IPS DF 19.7 (cell line): ENCODE measurements around the gene TESPA1.
"Not testable (repeated sequence)": the region's sequence is repeated elsewhere in the genome, so short reads cannot be mapped to it uniquely, and the experiment has no call there.

Source experiments
- DNase-seq: peaks from one replicate; pipeline ENCODE4 v3.0.0-alpha.2; 2013; ENCODE audit warnings: low read depth, low spot score

Gene TESPA1

DNA sequence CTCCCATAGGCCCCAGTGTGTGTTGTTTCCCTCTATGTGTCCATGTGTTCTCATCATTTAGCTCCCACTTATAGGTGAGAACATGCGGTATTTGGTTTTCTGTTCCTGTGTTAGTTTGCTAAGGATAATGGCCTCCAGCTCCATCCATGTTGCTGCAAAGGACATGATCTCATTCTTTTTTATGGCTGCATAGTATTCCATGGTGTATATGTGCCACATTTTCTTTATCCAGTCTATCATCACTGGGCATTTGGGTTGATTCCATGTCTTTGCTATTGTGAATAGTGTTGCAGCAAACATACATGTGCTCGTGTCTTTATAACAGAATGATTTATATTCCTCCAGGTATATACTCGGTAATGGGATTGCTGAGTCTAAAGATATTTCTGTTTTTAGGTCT lies 2.2 kb upstream of the TESPA1 start:
- not testable (repeated sequence) for DNase-seq

DNA sequence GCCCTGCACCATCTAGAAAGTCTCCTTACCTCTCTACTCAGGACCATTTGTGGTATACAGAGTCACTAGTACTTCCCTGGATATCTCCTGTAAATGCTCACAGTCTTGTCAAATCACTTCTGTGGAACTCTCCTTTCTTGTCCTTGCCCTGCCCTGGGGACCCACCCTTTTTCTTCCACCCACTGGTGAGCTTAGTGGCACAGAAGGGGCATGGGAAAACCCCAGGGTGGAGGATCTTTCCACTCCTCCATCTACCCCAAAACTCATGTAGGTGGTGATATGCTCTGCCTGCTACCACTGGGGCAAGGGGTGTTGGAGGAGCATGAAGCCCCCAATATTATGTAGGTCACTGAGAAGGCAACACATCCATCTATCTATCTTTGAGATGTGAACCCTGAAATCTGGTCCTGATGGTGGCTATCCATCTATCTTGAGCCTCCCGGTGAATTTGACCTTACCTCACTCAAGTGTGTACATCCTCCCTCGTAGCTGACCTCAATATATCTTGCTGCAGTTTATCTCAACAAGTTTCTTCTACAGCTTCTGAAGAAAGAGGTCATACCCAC lies 943 bp downstream of the TESPA1 start:
- DNase-seq = no peak

GRCh38 chr12:54981796-54982195 lies 2.8 kb downstream of the TESPA1 start:
- DNase-seq = no peak

- no peak for DNase-seq
Measured at GRCh38 chr12:54980341-54980740, 4.2 kb downstream of the TESPA1 start.

DNA sequence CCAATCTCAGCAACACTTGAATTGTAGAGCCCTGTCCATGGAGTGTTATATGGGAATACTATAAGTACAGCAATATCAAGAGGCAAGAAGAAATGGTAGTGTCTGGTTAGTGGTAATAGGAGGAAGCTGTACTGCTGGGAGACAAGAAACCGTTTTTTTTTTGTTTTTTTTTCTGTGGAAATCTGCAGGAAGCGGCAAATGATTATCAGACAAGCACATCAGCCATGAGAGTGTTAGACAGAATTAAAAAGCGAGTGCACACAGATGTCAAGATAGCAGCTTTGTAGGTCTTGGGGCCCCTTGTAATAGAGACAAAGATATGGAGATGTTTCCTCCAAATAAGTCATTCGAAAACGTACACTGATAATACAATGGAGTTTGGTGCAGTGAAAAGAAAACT lies 6.7 kb downstream of the TESPA1 start:
- no peak for DNase-seq

GRCh38 chr12:54977155-54977554 lies 7.4 kb downstream of the TESPA1 start:
- DNase-seq = no peak

- DNase-seq = no peak
Measured at GRCh38 chr12:54975875-54976274, 8.7 kb downstream of the TESPA1 start.

DNA sequence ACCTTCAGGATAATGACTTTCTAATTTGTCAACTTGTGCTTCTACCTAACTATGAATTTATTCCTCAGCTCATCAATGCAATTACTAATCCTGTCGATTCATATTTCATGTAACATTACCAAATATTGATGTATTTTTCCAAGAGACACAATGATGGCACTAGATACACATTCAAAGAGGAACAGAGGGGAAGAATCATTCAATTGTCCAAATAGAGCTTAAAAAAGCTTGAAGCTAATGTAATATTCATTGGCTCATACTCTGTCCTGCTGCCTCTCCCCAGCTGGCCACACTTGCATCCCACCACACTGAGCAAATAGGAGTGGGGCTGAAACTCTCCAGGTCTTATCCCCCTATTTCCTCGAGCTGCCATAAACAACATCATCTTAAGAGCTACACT lies 9.3 kb downstream of the TESPA1 start:
- no peak for DNase-seq

- no peak for DNase-seq
Measured at GRCh38 chr12:54974279-54974678, 10.3 kb downstream of the TESPA1 start.

DNA sequence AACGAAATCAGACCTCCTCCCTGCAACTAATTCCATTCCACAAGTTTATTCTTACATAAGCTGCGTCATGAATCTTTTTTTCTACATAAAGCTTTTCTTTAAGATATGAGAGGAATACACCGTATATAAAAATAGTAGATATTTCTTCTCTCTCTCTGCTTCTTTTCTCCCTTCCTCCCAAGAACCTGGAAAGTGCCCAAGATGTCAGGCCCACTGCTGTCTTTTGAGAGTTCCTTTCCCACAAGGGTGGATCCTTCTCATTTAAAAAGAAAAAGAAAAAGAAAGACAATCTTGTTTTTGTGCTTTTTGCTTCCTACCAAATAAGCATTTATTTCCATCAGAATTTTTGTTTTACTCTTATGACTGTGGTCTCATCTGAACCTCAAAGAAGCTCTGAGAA lies 11.0 kb downstream of the TESPA1 start:
- DNase-seq = no peak

DNA sequence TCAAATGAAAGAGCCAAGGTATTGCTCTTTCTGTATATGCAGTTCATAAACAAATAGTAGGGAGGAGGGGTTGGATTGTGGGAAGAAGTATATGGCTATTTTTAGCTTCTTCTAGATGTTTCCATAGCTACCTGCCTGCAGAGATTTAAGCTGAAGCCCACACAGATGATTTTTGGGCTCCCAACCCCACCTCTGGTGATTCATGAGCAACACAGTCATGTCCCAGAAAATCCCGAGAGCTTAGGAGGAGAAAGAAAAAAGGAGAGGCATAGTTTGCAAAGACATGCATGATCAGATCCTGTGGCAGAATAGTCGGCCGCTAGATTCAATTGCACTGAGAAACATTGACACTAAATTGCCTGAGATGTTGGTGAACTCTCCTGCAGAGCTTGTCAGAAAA lies 13.8 kb downstream of the TESPA1 start:
- DNase-seq = no peak

DNA sequence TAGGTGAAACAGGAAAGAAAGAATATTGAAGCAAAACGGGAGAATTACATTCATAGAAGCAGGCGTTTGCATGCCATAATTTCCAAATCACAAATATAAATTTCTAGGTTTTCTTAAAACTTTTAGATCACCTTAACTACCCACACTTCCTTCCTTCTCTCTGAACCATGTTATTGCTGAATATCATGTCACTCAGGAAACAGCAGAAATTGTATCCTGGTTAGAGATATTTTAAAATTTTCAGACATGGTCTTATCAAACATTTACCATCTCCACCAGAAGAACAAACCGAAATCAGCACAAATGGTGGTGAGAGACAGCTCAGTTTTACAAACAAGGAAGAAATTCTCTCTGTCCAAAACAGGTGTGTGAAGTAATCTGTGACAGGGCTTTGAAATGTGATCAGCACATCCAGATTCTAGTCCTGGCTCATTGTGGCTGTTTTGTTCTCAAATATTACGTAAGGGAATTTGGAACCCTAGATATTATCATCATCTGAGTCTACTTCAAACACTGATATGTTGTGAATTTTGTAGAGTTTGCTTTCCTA lies 16.3 kb downstream of the TESPA1 start:
- DNase-seq = no peak

DNA sequence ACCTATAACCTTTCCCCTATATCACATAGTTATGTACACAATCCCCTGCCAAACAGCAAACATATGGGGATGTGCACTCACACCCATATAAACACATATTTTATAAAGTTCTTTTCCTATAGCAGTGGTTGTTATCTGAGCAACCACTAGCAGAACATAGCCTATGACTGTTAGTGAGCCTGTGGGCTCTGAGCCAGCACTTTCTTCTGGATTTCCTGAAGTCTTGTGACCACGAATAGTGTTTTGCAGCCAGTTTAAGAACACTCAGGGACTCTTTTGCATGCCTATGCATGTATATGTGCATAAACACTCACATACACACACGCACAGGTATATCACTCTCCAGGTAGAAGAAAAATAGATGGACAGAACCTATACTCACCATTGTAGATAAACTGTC lies 17.1 kb downstream of the TESPA1 start:
- DNase-seq = no peak

DNA sequence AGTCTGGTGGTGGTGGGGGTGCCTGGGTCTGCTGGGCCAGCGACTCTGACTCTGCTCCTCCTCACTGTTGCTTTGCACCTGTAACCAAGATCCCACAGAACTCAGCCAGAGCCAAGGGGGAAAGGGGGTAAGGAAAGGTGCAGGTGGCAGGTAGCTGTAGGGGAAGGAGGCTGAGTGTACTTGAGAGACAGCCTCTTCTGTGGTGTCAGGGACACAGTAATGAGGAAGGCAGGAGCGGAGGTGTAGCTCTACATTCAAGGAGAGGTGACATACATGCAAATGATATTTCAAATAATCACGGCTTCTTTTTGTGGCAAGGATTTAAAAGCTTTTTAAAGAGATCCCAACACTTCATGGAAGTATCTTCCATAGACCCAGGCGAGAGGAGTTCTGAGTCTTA lies 23.4 kb downstream of the TESPA1 start:
- DNase-seq = no peak

DNA sequence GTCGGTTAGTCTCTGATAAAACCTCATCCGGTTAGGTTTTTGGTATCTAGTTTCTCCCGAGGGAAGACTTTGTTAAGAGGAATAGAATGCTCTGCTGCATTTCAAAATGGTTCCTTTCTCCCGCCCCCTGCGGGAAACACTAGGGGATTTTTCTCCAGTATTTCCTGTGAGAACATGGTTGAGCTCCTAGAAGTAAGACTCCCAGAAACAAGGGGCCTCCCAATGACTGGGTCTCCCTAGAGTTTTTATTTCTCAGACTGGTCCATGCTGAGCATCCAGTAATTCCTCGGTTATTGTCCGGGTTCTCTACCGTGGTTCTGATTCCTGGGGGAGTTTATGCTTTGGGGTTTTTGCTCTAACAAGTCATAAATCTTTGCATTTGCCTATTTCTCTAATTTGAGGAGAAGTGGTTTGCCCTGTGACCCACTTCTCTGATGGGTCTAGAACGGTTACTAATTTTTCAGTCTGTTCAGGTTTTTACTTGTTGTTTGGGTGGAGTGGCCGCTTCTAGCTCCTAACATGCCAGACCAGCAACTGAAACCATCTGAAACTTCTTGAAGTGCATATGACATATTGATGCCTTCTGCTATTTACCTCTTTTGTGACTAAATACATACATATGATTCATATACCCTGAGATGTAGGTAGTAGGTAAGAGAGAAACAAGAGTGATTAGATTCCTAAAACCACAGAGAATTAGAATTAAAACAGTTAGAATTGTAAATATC lies 25.1 kb downstream of the TESPA1 start:
- no peak for DNase-seq

GRCh38 chr12:54958048-54958658 lies 26.4 kb downstream of the TESPA1 start:
- DNase-seq = no peak

GRCh38 chr12:54956818-54957641 lies 27.5 kb downstream of the TESPA1 start:
- no peak for DNase-seq

DNA sequence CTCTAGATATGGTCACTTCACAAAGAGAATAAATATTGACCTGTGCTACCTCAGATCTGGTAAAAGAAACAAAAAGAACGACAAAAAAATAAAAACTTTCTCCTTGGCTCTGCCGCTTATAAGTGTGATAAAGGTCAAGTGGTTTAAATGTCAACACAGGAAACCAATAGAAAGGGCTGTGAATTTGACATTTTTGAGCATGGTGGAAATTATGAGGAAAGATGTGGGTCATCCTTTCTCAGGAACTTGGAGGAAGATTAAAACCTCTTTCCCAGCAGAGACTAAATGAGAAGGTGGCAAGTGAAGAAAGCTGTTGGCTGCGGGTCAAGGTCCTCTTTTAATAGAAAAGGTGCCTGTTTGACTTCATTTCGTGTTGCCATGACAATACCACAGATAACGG lies 28.2 kb downstream of the TESPA1 start:
- DNase-seq = no peak

DNA sequence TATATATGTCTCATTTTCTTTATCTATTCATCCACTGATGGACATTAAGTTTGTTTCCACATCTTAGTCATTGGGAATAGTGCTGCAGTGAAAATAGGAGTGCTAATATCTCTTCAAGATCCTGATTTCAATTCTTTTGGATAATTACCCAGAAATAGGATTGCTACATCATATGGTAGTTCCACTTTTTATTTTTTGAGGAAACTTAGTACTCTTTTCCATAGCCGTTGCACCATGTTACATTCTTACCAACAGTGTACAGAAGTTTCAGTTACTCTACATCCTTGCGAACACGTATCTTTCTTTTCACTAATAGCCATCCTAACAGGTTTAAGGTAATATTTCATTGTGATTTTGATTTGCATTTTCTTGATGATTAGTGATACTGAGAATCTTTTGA lies 29.8 kb downstream of the TESPA1 start:
- no peak for DNase-seq

- DNase-seq = no peak
Measured at GRCh38 chr12:54954228-54954627, 30.3 kb downstream of the TESPA1 start.

DNA sequence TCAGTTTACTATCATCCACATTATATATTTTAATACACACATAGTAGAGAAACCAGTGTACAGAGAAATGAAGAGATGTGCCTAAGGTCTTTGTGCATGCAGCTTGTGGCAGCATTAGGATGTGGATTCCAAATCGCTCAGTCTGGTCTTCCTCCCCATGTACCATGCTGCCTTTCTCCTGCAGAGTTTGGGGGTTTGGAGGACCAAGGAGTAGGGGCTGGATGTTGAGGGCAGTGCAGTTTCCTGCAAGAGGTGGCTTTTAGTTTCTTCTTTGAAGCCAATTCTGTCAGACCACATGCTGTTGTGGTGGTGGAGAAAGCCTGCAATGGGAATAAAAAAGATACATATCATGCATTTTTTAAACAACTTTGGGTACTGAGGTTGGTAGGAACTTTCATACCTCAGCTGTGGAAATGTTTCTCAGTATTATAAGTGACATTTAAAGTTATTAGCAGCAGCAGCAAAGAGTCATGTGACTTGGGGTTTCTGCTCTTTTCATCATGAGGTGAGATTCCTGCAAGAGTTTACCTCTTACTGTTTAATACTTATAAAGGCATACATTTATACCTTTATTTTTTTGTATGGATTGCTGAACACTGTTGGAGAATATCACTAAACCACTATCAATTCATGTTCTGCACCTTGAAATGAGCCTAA lies 34.4 kb downstream of the TESPA1 start:
- no peak for DNase-seq
